Measurements from ENCODE around the gene RGS10.

- no peak for TF ChIP-seq EZH2phosphoT487 (IDR thresholded peaks at IDR 0.05; ENCODE audit: insufficient read depth, low read depth)
- TF ChIP-seq EZH2 (IDR thresholded peaks at IDR 0.05; ENCODE audit: insufficient read depth, poor library complexity, severe bottlenecking), result no peak
Measured at GRCh38 chr10:119536508-119537025, 6.0 kb downstream of the RGS10 start.

All from GM23248 (cell line).